ENCODE results near the gene SERPINA4.
A peak's percentile ranks its signal among the peaks of the same experiment; 100 is the strongest.

Gene SERPINA4

DNA sequence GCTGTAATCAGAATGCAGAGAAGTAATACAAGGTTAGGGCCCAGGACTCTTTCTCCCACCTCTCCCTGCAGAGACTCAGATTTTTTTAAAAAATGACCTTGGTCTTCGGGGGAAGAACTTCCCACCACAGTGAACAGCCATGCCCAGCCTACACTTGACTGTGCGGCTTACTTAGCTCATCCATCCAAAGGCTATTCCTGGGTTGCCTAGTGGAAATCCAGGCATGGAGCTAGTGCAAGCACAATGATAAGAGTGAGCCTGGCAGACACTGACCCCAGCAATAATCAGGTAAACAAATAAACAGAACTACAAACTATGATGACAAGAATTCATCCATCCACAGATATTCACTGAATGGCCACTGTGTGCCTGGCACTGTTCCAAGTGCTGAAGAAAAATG is 34.7 kb downstream of the SERPINA4 start:
- no peak overlapping the region for H3K4me3 ChIP-seq (ENCODE audit: low read depth, low read length)
- TF ChIP-seq, protein P1, sequence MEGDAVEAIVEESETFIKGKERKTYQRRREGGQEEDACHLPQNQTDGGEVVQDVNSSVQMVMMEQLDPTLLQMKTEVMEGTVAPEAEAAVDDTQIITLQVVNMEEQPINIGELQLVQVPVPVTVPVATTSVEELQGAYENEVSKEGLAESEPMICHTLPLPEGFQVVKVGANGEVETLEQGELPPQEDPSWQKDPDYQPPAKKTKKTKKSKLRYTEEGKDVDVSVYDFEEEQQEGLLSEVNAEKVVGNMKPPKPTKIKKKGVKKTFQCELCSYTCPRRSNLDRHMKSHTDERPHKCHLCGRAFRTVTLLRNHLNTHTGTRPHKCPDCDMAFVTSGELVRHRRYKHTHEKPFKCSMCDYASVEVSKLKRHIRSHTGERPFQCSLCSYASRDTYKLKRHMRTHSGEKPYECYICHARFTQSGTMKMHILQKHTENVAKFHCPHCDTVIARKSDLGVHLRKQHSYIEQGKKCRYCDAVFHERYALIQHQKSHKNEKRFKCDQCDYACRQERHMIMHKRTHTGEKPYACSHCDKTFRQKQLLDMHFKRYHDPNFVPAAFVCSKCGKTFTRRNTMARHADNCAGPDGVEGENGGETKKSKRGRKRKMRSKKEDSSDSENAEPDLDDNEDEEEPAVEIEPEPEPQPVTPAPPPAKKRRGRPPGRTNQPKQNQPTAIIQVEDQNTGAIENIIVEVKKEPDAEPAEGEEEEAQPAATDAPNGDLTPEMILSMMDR (IDR thresholded peaks at IDR 0.05; ENCODE audit: control insufficient read depth, extremely low read depth, insufficient read depth) = no peak
- no peak for DNase-seq (ENCODE audit: low read depth)

DNA sequence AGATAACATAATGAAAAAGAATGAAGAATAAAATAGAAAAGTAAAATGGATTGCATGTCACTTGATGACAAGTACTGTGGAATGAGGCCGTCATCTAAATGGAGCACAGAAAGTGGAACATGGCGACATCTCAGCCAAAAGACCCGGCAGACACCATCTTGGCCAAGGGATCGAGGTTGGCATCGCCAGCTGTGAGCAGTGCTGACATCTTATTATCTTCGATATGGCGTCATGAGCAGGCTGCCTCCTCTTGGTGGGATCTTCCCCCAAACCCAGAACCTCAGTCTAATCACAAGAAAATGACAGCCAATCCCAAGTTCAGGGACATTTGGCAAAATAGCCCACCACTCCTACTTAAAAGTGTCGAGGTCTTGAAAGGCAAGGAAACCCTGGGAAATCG is 35.1 kb downstream of the SERPINA4 start:
- H3K4me3 ChIP-seq (ENCODE audit: low read depth, low read length) = no peak overlapping the region
- TF ChIP-seq, protein P1 (IDR thresholded peaks at IDR 0.05; ENCODE audit: control insufficient read depth, extremely low read depth, insufficient read depth) = no peak
- DNase-seq (ENCODE audit: low read depth) = no peak

DNA sequence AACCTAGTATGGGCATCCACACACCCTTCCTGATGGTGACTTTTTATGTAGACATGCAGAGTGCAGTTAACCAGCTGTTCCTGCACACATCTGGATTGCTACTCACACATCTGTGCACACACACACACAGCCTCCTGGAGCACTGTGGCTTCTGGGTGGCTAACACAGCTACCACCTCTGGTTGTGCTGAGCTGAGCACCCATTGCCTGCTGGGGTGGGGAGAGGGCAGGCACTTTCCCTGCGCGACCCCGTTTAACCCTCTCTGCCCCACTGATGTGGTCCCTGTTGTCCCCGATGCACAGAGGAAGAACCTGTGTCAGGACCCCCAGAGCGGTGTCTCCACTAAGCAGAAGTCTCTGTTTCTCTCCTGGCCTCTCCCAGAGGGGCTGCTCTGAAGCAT is 36.5 kb downstream of the SERPINA4 start:
- H3K4me3 ChIP-seq (ENCODE audit: low read depth, low read length) = no peak overlapping the region
- TF ChIP-seq, protein P1 (IDR thresholded peaks at IDR 0.05; ENCODE audit: control insufficient read depth, extremely low read depth, insufficient read depth) = no peak
- no peak for DNase-seq (ENCODE audit: low read depth)

DNA sequence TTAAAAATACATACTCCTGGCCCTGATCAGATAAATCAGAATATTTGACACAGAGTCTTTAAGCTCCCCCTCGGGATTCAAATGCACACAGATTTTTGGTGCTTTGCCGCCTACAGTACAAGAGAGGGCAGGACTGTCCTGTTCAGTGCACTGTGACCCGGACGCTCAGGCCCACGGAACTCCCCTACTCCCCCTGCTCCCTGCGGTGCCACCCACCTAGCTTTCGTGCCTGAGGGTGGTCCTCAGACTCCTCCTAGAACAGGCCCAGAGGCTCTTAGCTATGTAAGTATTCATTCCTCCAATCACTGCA is 37.2 kb downstream of the SERPINA4 start:
- no peak for DNase-seq (ENCODE audit: low read depth)
- H3K4me3 ChIP-seq (ENCODE audit: low read depth, low read length) = no peak overlapping the region
- TF ChIP-seq, protein P1 (IDR thresholded peaks at IDR 0.05; ENCODE audit: control insufficient read depth, extremely low read depth, insufficient read depth) = no peak

DNA sequence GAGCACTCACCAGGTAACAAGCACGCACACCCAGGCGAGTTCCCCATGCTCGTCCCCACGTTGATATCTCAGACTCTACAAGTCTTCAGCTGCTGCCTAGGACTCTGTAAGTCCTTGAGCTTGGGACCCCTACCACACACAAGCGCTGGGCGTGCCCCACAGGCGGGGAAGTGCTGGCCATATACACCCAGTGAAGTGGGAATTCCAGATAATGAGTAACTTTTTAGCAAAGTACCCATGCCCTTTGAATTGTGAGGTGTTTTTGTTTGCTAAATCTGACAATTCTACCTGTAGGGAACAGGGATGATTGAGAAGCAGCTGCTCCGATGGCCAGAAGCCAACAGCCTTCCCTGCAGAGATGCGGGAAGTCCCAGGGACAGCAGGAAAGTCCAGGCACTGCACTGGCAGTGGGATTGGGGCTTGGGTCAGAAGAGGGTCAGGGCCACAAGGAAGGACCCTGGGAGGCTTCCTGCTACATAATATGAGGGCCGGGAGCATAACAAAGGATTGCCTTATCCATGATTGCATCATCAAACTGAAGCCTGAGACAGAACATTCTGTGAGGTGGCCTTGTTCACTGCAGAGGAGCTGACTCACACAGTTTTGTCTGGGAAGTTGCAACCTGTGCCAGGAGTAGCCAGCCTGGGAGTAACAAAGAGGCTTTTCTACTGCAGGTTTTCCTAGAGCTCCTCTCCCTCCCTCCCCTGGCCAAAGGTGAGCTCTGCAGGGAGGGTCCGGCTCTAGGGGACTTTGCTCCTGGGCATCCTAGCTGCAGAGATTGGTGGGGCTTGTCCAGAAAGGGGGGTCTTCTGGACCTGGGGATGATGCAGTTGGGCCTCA is 37.8 kb downstream of the SERPINA4 start:
- peak; percentile 66 for DNase-seq (ENCODE audit: low read depth)
- no peak overlapping the region for H3K4me3 ChIP-seq (ENCODE audit: low read depth, low read length)
- TF ChIP-seq, protein P1 (IDR thresholded peaks at IDR 0.05; ENCODE audit: control insufficient read depth, extremely low read depth, insufficient read depth) = no peak

DNA sequence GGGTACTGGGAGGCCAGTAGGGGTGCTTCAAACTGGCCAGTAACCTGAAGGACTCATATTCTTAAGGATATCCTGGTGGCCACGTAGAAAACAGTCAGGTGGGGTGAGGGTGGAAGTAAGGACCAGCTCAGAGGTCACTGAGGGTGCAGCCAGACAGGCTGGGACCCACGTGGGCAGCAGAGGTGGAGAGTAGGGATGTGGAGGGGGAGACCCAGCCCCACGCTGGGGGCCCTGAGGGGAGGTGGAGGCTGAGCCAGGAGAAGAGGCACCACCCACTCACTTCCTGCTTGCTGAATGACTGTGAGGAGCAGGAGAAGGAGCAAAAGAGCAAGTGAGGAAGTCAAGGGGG is 38.4 kb downstream of the SERPINA4 start:
- TF ChIP-seq, protein P1 (IDR thresholded peaks at IDR 0.05; ENCODE audit: control insufficient read depth, extremely low read depth, insufficient read depth) = no peak
- DNase-seq (ENCODE audit: low read depth) = no peak
- H3K4me3 ChIP-seq (ENCODE audit: low read depth, low read length) = no peak overlapping the region

DNA sequence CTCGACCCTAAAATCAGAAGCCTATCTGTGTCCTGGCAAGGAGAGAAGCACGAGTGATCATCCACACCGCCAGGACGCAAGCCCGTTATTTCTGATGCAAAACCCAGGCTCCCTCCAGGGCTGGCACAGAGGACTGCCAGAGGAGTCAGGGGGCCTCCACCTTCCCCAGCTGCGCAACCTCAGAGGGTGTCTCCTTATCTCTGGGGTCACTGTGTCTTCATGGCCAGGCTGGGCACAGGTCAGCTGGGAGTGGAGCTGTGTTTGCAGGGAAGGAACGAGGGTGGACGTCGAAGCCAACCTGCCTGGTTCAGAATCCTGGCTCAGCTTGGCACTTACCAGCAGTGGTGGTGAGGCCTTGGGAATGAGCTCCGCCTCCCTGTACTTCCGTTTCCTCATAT is 38.9 kb downstream of the SERPINA4 start:
- no peak for DNase-seq (ENCODE audit: low read depth)
- TF ChIP-seq, protein P1 (IDR thresholded peaks at IDR 0.05; ENCODE audit: control insufficient read depth, extremely low read depth, insufficient read depth) = no peak

More for the DNA sequence above, 38.9 kb downstream of the SERPINA4 start:
- no peak overlapping the region for H3K4me3 ChIP-seq (ENCODE audit: low read depth, low read length)
